IMR-90 (cell line): ENCODE data around the gene INSR. TPM values are rescaled to one million over a fixed set of nuclear protein-coding genes. Genes with fewer than 3 reads are reported as not detected.

Experiments
- ATAC-seq: fragments of 200-7000 bp; cut with Tn5 transposase; 2 replicates; pipeline ENCODE4 v1.9.1; 2020; ENCODE audit warnings: low read depth, mild to moderate bottlenecking, moderate library complexity
- BruUV-seq: library from RNA; stranded (reverse); fragments of 400-500 nt; replicated peaks from 2 replicates; lab custom pipeline; 2021; lab: Mats Ljungman, UMichigan
- CTCF ChIA-PET: fragments of 300-600 bp; formaldehyde crosslinking; extraction: SDS; loops from one replicate; lab custom pipeline; 2021; ENCODE audit warnings: antibody characterized with exemption; lab: Yijun Ruan, JAX
- POLR2A ChIA-PET: fragments of 300-600 bp; sonication (Branson Sonifier 250); formaldehyde crosslinking; loops from one replicate; lab custom pipeline; 2022; ENCODE audit warnings: antibody characterized with exemption; ENCODE audit not compliant: unreplicated experiment; lab: Charles Lee
- DNase-seq: peaks from one replicate; pipeline ENCODE4 v3.0.0; 2013
- H2AFZ ChIP-seq: replicated peaks from 2 replicates; pipeline ENCODE3; 2013; ENCODE audit warnings: low read length, mild to moderate bottlenecking; ENCODE audit not compliant: poor library complexity
- H2AK5ac ChIP-seq: 2 replicates; pipeline ENCODE4 v1.6.1; 2013; ENCODE audit warnings: low read depth, low read length, inconsistent platforms
- H2AK9ac ChIP-seq: replicated peaks from 2 replicates; pipeline ENCODE3; 2013; ENCODE audit warnings: mild to moderate bottlenecking, low read depth, low read length, moderate library complexity; ENCODE audit not compliant: poor library complexity
- H2BK120ac ChIP-seq: 2 replicates; pipeline ENCODE4 v1.6.1; 2013; ENCODE audit warnings: low read depth, low read length, inconsistent platforms
- H2BK15ac ChIP-seq: 3 replicates; pipeline ENCODE4 v1.6.1; 2013; ENCODE audit warnings: low read depth, low read length, inconsistent platforms
- H2BK20ac ChIP-seq: 2 replicates; pipeline ENCODE4 v1.6.1; 2013; ENCODE audit warnings: low read depth, mild to moderate bottlenecking, inconsistent platforms, low read length, moderate library complexity
- H2BK5ac ChIP-seq: 2 replicates; pipeline ENCODE4 v1.6.1; 2013; ENCODE audit warnings: mild to moderate bottlenecking, low read depth, low read length, inconsistent platforms; ENCODE audit not compliant: poor library complexity, severe bottlenecking
- H3K14ac ChIP-seq: replicated peaks from 2 replicates; pipeline ENCODE4 v1.6.1; 2013; ENCODE audit warnings: low read depth, low read length, inconsistent platforms
- H3K18ac ChIP-seq: 2 replicates; pipeline ENCODE4 v1.6.1; 2013; ENCODE audit warnings: low read depth, low read length, control low read depth
- H3K23ac ChIP-seq: 2 replicates; pipeline ENCODE4 v1.6.1; 2013; ENCODE audit warnings: low read depth, low read length, inconsistent platforms
- H3K27ac ChIP-seq: 2 replicates; pipeline ENCODE4 v1.5.1; 2013; ENCODE audit warnings: mild to moderate bottlenecking, control low read depth, low read length; ENCODE audit not compliant: insufficient read depth
- H3K27me3 ChIP-seq: 2 replicates; pipeline ENCODE4 v1.6.1; 2013; ENCODE audit warnings: low read length; ENCODE audit not compliant: control insufficient read depth, insufficient read depth
- H3K36me3 ChIP-seq: 2 replicates; pipeline ENCODE4 v1.6.1; 2013; ENCODE audit warnings: low read length, mixed read lengths; ENCODE audit not compliant: control insufficient read depth, insufficient read depth
- H3K4ac ChIP-seq: 2 replicates; pipeline ENCODE4 v1.6.1; 2013; ENCODE audit warnings: low read depth, low read length, inconsistent platforms
- H3K4me1 ChIP-seq: 2 replicates; pipeline ENCODE4 v1.6.1; 2013; ENCODE audit warnings: low read length, mixed read lengths; ENCODE audit not compliant: control insufficient read depth, insufficient read depth
- H3K4me2 ChIP-seq: 2 replicates; pipeline ENCODE4 v1.6.1; 2013; ENCODE audit warnings: low read depth, mild to moderate bottlenecking, control low read depth, low read length, moderate library complexity
- H3K4me3 ChIP-seq: 2 replicates; pipeline ENCODE4 v1.5.1; 2013; ENCODE audit warnings: low read depth, mild to moderate bottlenecking, control low read depth, low read length, moderate library complexity; ENCODE audit not compliant: insufficient read depth
- H3K56ac ChIP-seq: 2 replicates; pipeline ENCODE4 v1.6.1; 2013; ENCODE audit warnings: low read length, inconsistent platforms; ENCODE audit not compliant: insufficient read depth; ENCODE audit errors: extremely low read depth
- H3K79me1 ChIP-seq, 2 experiments: 2 replicates each; pipeline ENCODE4 v1.6.1; 2013; ENCODE audit warnings: low read length in 2 of 2, inconsistent platforms in 1 of 2, low read depth in 1 of 2
- H3K9ac ChIP-seq: 2 replicates; pipeline ENCODE4 v1.6.1; 2013; ENCODE audit warnings: low read depth, low read length, control low read depth
- H3K9me1 ChIP-seq: 2 replicates; pipeline ENCODE4 v1.6.1; 2013; ENCODE audit warnings: low read length, inconsistent platforms; ENCODE audit not compliant: insufficient read depth
- H3K9me3 ChIP-seq: 2 replicates; pipeline ENCODE4 v1.6.1; 2013; ENCODE audit warnings: low read length; ENCODE audit not compliant: control insufficient read depth, insufficient read depth
- H4K20me1 ChIP-seq: 2 replicates; pipeline ENCODE4 v1.6.1; 2013; ENCODE audit warnings: low read length, inconsistent platforms; ENCODE audit not compliant: insufficient read depth
- H4K5ac ChIP-seq: 2 replicates; pipeline ENCODE4 v1.6.1; 2013; ENCODE audit warnings: mild to moderate bottlenecking, low read depth, low read length, control low read depth
- H4K8ac ChIP-seq, 2 experiments: 2 replicates each; pipeline ENCODE4 v1.6.1; 2013; ENCODE audit warnings: low read depth in 2 of 2, low read length in 2 of 2, control low read depth in 1 of 2, inconsistent platforms in 1 of 2
- H4K91ac ChIP-seq: 2 replicates; pipeline ENCODE4 v1.6.1; 2013; ENCODE audit warnings: low read depth, low read length, inconsistent platforms; ENCODE audit not compliant: insufficient read depth
- MAFK ChIP-seq: IDR thresholded peaks from 2 replicates; pipeline ENCODE4 v1.6.1; 2012; ENCODE audit warnings: low read depth, low read length, improper control_type of control experiment
- RCOR1 ChIP-seq: IDR thresholded peaks from 2 replicates; pipeline ENCODE4 v1.6.1; 2012; ENCODE audit warnings: mild to moderate bottlenecking, low read length, improper control_type of control experiment; ENCODE audit not compliant: insufficient replicate concordance
- WGBS, 2 experiments: methylation state at CpG; one replicate each; pipeline versions ENCODE4 v1.1.5 to v1.1.7; 2013; ENCODE audit warnings: missing lambda C conversion rate in 2 of 2; ENCODE audit not compliant: insufficient read length in 1 of 2; ENCODE audit errors: extremely low coverage in 2 of 2; 5-methylcytosine and 5-hydroxymethylcytosine counted together
- dilution Hi-C: fragments of 300-500 bp; cut with HindIII; formaldehyde crosslinking; loops from one replicate; pipeline ENCODE4 v1.14.3; 2018; ENCODE audit warnings: low sequenced_read_pairs; ENCODE audit not compliant: unreplicated experiment
- in situ Hi-C: fragments of 300-500 bp; cut with MboI; formaldehyde crosslinking; loops from 3 replicates; pipeline ENCODE4 v1.14.3; 2019; ENCODE audit warnings: low sequenced_read_pairs, inconsistent platforms, mixed read lengths
- intact Hi-C: fragments of 100-400 bp; cut with micrococcal nuclease; formaldehyde crosslinking; loops from 2 replicates; pipeline ENCODE4 v1.10.0; 2022
- polyA plus RNA-seq, 3 experiments: library from polyadenylated mRNA; depleted of rRNA; stranded (reverse); fragments of >200 nt; gene quantifications; 2 replicates each; pipeline ENCODE4 v1.2.3, GENCODE V29; 2012; ENCODE audit warnings: low replicate concordance in 1 of 3
- total RNA-seq: library from RNA; depleted of rRNA; stranded (reverse); fragments of >200 nt; gene quantifications from 2 replicates; pipeline ENCODE4 v1.2.3, GENCODE V29; 2012

Gene INSR
- total and polyA plus RNA-seq, 2 of the 4 experiments (the other 2 are of a cell fraction), result 2.8 to 7.9 TPM

- no peaks in the 10 kb centered on the region for H3K79me1 ChIP-seq
- no peaks in the 10 kb centered on the region for H3K27me3 ChIP-seq
- H4K5ac ChIP-seq, result no peak overlapping the region
- no peak overlapping the region for H3K56ac ChIP-seq
- H3K4me3 ChIP-seq, result no peak overlapping the region
- H4K91ac ChIP-seq, result no peak overlapping the region
- peaks cover 4% of the 10 kb centered on the region; the same call in 1 of the 2 replicates for H3K9me3 ChIP-seq
- H3K4ac ChIP-seq, result no peak overlapping the region
- no peak overlapping the region for H3K18ac ChIP-seq
- ATAC-seq (no peak), DNase-seq (no peak)
- H3K4me1 ChIP-seq, result no peaks in the 10 kb centered on the region
- BruUV-seq, result no TSS peak
- H2BK5ac ChIP-seq, result no peak overlapping the region
- no peak overlapping the region for H2AK9ac ChIP-seq
- POLR2A ChIA-PET, result no interaction called here
- TF ChIP-seq RCOR1 (no peak), MAFK (peak; percentile 65)
- intact Hi-C loops, result no loop called here
- no CpG with 5 or more reads among the region's 4 CpGs for WGBS, 2 experiments
- no peak overlapping the region for H3K4me2 ChIP-seq
- H2BK120ac ChIP-seq, result no peak overlapping the region
- no peak overlapping the region for H3K27ac ChIP-seq
- dilution Hi-C loops, result no loop called here
- H3K36me3 ChIP-seq, result peaks cover 6% of the 10 kb centered on the region; the same call in 1 of the 2 replicates
- no peak overlapping the region for H4K8ac ChIP-seq
- in situ Hi-C loops, result loop anchor here (25.0 kb wide), 1 partner anchor 700 kb away; no protein-coding TSS in a partner anchor
- H4K20me1 ChIP-seq, result no peaks in the 10 kb centered on the region
- H3K14ac ChIP-seq, result no peak overlapping the region
- H3K23ac ChIP-seq, result no peak overlapping the region
- H2AFZ ChIP-seq, result no peak overlapping the region
- H2BK20ac ChIP-seq, result no peak overlapping the region
- H3K9ac ChIP-seq, result no peak overlapping the region
- no peaks in the 10 kb centered on the region for H3K9me1 ChIP-seq
- CTCF ChIA-PET, result interaction anchor here (0.6 to 0.7 kb wide), 2 partner anchors 229 to 1085 kb away, joined by 4 to 7 read pairs; no protein-coding TSS in a partner anchor
- H2BK15ac ChIP-seq, result no peak overlapping the region
- H2AK5ac ChIP-seq, result no peak overlapping the region
Observed at GRCh38 chr19:7112675-7113074, 181.5 kb downstream of the INSR start.
